GM18511 (cell line): Measurements from ENCODE around the gene RPS6KA5.
A peak's percentile ranks its signal among the peaks of the same experiment; 100 is the strongest.
"Not testable (repeated sequence)": the region's sequence is repeated elsewhere in the genome, so short reads cannot be mapped to it uniquely, and the experiment has no call there.

Source experiments
- ATAC-seq: cut with Tn5 transposase; IDR thresholded peaks from one replicate; pipeline ENCODE4 v1.9.1; 2021; ENCODE audit warnings: mild to moderate bottlenecking, moderate library complexity; ENCODE audit not compliant: unreplicated experiment

Gene RPS6KA5

GRCh38 chr14:90840667-90841066, 219.8 kb downstream of the RPS6KA5 start:
- ATAC-seq, result not testable (repeated sequence)

- no peak for ATAC-seq
Observed at GRCh38 chr14:90839889-90840266, 220.6 kb downstream of the RPS6KA5 start.

GRCh38 chr14:90839024-90839888, 221.2 kb downstream of the RPS6KA5 start:
- no peak for ATAC-seq

GRCh38 chr14:90838531-90838930, 221.9 kb downstream of the RPS6KA5 start:
- ATAC-seq, result not testable (repeated sequence)

GRCh38 chr14:90837355-90837754, 223.1 kb downstream of the RPS6KA5 start:
- ATAC-seq, result no peak

- no peak for ATAC-seq
Observed at GRCh38 chr14:90836692-90837063, 223.8 kb downstream of the RPS6KA5 start.

GRCh38 chr14:90831821-90832220, 228.6 kb downstream of the RPS6KA5 start:
- ATAC-seq, result no peak

- ATAC-seq, result no peak
Observed at GRCh38 chr14:90830931-90831701, 229.3 kb downstream of the RPS6KA5 start.

- ATAC-seq, result no peak
Observed at GRCh38 chr14:90829677-90830076, 230.8 kb downstream of the RPS6KA5 start.

GRCh38 chr14:90828642-90829487, 231.6 kb downstream of the RPS6KA5 start:
- peak; percentile 61 for ATAC-seq

GRCh38 chr14:90827919-90828610, 232.4 kb downstream of the RPS6KA5 start:
- peak; percentile 99 for ATAC-seq

- ATAC-seq, result not testable (repeated sequence)
Observed at GRCh38 chr14:90823542-90823941, 236.9 kb downstream of the RPS6KA5 start.

GRCh38 chr14:90820958-90821357, 239.5 kb downstream of the RPS6KA5 start:
- ATAC-seq, result peak; percentile 79

GRCh38 chr14:90819734-90820393, 240.6 kb downstream of the RPS6KA5 start:
- ATAC-seq, result no peak

- ATAC-seq, result no peak
Observed at GRCh38 chr14:90818715-90819114, 241.7 kb downstream of the RPS6KA5 start.

GRCh38 chr14:90816681-90817436, 243.6 kb downstream of the RPS6KA5 start:
- ATAC-seq, result no peak

- ATAC-seq, result peak; percentile 81
Observed at GRCh38 chr14:90815822-90816662, 244.4 kb downstream of the RPS6KA5 start, which contains the start of gene TTC7B. Gene TTC7B (minus strand): TSS chr14:90816430. CDS start chr14:90816295, 135 bp downstream.

GRCh38 chr14:90815572-90815821, 244.9 kb downstream of the RPS6KA5 start:
- ATAC-seq, result no peak
